A549 treated with RU486 at 1 μM for 4 hours (cell line): ENCODE measurements around the gene STK25. TPM values are rescaled to one million over a fixed set of nuclear protein-coding genes. Genes with fewer than 3 reads are reported as not detected.

Source experiments
- total RNA-seq: library from RNA; stranded (reverse); fragments of 200-300 nt; extraction: Qiagen RNA extraction; gene quantifications from 5 replicates; pipeline ENCODE4 v1.2.3, GENCODE V29; 2022; ENCODE audit warnings: low read depth

Gene STK25
- total RNA-seq = 92.2 to 114 TPM (median 107 TPM) in 5 replicates

GRCh38 chr2:241508240-241509154 is at the start of gene STK25:
Gene STK25, minus strand, starts transcription at chr2:241508584. Its CDS starts 549 bp downstream, at chr2:241508035.

Other genes with a start within 250 kb of the STK25 start
- gene HDLBP, start 192.9 kb downstream of the STK25 start, total RNA-seq = 235 to 312 TPM (median 262 TPM) in 5 replicates
- 209 to 287 TPM (median 266 TPM) in 5 replicates for gene SEPTIN2, start 192.7 kb downstream of the STK25 start, total RNA-seq
- 19.5 to 30.8 TPM (median 27.5 TPM) in 5 replicates for gene FARP2, start 152.3 kb downstream of the STK25 start, total RNA-seq
- gene BOK, start 50.2 kb upstream of the STK25 start, total RNA-seq = 22.0 to 37.5 TPM (median 29.3 TPM) in 5 replicates
- gene THAP4, start 128.6 kb upstream of the STK25 start, total RNA-seq = 61.7 to 88.3 TPM (median 82.6 TPM) in 5 replicates
- 51.3 to 73.6 TPM (median 53.1 TPM) in 5 replicates for gene ATG4B, start 129.1 kb upstream of the STK25 start, total RNA-seq
- gene DTYMK, start 178.2 kb upstream of the STK25 start, total RNA-seq = 115 to 148 TPM (median 137 TPM) in 5 replicates
- 20.4 to 24.2 TPM (median 23.6 TPM) in 5 replicates for gene ING5, start 193.5 kb upstream of the STK25 start, total RNA-seq
- gene D2HGDH, start 226.0 kb upstream of the STK25 start, total RNA-seq = 7.0 to 11.0 TPM (median 9.1 TPM) in 5 replicates